ENCODE data around the gene CCDC93.
"Not testable (repeated sequence)": the region's sequence is repeated elsewhere in the genome, so short reads cannot be mapped to it uniquely, and the experiment has no call there.

The CCDC93 gene

DNA sequence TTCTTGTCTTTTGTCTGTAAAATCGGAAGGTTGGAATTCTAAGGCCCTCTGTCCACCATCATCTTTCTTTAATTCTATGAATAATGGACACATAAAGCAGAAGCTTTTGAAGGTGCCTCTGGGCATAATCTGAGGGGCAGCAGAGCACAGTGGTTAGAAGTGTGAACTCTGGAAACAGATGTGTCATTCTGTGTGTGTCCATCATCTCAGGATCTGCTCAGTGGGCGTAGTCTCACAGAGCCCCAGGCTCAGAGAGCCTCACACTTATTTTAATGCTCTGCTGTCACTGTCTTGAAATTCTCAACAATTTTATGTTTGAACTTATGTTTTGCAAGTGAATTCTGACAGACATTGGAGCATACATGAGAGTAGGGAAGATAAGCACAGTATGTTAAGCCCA, 31.0 kb upstream of the CCDC93 start:
- no peak for DNase-seq

DNA sequence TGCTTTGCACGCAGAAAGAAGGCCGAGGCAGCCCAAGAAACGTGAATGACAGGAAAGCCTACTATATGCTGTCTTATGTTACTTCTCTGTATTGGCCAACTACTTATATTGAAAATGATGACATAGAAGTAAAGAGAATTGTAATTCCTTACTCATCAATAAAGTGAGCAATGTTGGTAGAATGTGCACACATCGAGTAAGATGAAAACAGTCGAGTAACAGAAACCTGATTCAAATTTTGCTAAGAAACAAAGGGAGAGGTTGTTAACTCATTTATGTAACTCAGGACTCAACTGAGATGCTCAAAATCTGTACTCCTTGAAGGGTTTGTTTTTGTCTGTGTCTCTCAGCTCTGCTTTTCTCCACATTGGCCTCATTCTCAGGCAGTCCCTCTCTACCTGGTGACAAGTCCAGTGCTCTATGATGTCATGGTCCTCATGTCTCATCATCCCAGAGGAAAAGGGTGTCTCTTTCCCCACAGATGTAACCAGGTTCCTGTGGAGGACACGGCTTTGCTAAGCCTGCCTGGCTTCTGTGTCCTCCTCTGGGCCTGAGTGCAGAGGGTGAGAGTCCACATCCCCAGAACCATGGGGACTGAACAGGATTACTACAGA, 30.3 kb upstream of the CCDC93 start:
- no peak for DNase-seq

DNA sequence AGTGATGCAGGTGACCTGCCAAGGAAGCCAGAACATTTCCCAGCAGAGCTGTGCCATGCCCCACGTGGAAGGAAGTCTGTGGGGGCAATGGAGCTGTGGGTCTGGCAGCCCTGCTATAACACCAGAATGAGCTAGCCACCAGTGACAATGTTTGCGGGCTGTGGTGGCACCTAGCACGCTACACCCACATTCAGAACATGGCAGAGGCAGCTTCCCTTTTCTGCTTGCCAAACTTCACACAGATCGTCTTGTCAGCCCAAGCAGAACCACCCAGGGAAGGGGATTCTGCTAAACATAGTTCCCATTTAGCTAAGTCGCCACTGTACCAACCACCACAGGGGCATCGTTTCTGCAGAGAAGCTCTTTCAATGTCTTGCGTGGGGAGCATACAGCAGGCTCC, 27.0 kb upstream of the CCDC93 start:
- DNase-seq, result no peak

DNA sequence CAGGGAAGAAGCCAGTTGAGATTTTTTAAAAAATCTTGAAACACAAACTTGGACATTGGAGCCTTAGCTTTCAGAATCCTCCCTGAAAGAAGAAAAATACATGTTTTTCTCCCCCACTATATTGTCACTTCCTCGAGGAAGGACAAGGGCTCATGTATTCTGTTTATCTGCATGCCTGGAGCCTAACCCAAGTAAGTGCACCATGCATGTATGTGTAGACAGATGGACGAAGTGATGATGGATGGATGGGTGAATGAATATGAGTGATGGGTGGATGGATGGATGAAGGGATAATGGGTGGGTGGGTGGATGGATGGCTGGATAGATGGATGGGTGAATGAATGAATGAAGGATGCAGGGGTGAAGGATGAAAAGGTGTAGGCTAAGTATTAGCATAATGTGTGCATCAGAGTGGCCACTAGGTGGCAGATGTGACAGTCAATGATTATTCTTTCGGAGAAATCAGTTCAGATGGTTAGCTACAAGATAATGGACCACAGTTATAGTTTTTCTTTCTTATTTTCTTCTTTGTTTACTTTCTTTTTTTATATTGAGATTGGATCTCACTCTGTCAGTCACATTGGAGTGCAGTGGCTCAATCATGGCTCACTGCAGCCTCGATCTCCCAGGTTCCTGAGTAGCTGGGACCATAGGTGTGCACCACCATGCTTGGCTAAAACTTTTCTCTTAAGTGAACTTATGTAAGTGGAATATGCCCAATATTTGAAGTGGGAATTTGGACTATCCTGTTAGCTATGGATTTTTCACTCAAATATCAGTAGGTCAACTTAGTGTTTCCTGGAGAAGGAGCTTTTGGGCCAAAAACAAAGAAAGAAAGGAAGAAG, 18.5 kb upstream of the CCDC93 start:
- peak; percentile 5 to 9 for DNase-seq

DNA sequence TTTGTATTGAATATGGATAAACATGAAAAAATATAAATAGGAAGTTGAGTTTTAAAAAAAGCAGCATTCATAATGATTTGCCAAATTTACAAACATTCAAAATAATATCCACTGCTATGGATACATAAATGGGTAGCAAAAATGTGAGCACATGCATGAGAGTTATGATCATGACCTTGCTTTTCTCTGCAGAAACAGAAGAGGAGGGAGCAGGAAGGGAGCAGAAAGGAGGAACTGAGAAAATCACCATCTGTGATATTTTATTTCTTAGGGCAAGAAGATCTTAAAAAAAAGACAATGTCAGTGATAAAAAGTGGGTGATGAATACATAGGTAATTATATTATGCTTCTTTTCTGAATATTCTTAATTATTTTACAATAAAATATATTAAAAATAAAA, 17.7 kb upstream of the CCDC93 start:
- DNase-seq, result no peak

DNA sequence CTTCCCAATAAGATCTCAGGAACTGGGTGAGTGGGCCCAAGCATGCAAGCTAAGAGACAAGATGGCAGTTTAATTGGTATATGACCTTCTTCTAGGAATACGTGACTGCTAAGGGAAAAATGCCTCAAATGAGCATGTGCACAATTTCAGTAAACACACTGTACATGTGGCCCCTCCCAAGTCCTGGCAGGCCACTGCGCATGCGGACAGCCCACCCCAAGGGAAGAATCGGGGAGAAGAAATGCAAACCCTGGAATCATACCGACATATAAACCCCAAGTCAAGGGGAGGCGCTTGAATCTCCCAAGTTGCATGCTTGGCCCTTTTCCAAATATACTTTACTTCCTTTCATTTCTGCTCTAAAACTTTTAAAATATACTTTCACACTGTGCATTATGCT, 15.2 kb upstream of the CCDC93 start:
- no peak for DNase-seq

DNA sequence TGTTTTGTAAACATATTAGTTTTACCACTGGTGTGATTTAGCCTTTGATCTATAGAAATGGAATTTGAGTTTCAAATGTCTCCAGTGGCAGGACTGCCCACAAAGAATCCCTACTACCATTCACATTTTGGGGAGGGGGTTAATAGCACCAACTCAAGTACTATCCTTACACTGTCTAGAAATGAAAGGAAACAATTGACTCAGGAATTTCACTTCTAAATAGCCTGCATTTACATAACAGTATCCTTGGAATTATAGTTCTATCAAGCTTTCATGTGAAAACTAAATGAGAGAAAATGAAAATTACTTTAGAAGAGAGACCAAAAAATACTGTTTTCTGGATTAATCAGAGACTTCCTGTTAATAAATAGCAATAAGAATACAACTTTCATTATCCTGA, 7.5 kb upstream of the CCDC93 start:
- no peak for DNase-seq

DNA sequence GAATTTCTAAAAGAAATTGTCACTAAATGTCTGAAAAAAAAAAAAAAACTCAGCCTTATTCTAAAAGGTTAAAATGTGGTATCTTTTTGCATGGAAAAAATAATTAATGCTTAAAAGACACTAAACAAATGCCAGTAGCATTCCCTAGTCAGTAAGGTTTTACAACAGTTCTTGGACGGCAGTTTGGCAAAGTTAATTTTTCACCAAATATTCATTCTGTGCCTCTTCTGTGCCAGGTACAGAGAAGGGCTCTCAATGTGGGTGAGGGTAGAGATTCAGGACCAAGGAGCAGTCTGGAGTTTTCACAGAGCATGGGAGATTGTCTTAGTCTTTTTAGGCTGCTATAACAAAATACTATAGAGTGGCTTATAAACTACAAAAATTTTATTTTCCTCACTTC, 6.0 kb upstream of the CCDC93 start:
- DNase-seq, result no peak

DNA sequence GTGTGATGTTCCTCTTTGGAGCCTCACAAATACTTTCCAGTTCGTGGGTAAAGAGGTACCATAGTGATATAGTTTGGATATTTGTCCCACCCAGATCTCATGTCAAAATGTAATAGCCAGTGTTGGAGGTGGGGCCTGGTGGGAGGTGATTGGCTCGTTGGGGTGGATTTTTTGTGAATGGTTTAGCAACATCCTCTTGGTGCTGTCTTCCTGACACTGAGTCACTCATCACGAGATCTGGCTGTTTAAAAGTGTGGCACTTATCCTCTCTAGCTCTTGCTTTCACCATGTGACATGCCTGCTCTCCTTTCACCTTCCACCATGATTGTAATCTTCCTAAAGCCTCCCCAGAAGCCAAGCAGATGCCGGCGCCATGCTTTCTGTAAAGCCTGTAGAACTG, 3.0 kb upstream of the CCDC93 start:
- peak in 1 of 2 experiments; percentile 15 for DNase-seq

DNA sequence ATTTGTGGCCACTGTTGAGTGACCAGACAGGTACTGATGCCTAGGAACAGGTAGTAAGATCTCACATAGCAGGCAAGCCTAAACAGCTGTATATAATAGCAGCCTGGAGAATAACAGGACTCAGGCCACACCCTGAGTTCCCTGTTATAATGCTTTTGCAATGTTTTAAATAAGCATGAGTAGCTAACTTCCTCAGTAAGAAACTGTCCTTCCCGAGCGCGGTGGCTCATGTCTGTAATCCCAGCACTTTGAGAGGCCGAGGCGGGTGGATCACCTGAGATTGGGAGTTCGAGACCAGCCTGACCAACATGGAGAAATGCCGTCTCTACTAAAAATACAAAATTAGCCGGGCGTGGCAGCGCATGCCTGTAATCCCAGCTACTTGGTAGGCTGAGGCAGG, 1.9 kb upstream of the CCDC93 start:
- not testable (repeated sequence) for DNase-seq

DNA sequence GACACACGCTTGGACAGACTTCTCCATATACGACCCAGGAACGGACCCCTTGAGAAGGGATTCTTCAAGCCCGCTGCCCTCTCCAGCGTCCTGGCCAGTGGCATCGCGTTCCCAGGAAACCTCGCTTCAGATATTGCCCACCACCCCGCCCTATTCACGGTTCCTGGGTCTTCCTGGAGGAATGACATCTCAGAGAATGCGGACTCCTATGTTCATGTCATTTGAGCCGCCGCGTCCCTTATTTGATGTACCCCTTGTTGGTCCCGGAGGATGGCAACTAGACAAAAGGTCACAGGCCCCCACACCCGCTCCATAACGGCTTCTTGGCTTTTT, 588 bp upstream of the CCDC93 start:
- peak in 1 of 2 experiments; percentile 2 for DNase-seq

DNA sequence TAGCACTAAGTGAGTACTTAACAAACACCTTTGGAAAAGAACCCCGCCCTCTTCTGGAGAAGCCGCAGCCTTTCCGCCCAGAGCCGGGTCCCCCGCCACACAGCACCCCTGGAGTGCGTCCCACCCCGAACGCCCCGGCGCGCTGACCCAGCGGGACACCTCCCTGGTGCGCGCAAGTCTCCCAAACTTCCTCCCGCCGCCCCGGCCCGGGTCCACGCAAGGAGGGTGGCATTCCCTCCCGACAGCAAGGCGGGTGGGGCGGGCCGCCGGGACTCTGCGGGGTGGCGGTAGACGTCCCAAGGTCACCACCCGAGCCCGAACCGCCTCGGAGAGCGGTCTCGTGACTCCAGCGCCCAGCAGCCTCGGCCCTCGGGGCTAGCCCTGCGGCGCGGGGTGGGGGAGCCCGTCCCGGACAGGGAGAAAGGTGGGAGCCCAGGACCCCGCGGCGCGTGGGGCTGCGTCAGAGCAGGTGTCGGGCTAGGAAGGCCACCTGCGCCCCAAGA, 598 bp downstream of the CCDC93 start:
- DNase-seq, result peak; percentile 12 to 28

DNA sequence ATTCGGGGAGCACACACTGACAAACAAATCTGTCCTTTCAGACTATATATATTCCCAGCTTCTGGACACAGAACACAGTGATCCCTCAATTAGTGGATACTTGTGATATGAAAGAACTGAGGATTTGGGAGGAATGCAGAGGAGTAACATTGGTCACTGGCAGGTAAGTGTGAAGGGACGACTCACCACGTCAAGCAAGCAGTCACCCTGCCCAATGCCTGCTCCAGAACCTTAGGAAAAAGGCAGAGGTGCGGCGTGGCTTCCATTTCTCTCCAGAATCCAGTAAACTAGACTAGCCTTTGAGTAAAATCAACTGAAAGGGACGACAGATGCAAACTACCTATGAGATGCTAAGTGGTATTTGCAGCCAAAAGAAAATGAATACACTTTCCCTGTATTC, 1.1 kb downstream of the CCDC93 start:
- DNase-seq, result no peak

DNA sequence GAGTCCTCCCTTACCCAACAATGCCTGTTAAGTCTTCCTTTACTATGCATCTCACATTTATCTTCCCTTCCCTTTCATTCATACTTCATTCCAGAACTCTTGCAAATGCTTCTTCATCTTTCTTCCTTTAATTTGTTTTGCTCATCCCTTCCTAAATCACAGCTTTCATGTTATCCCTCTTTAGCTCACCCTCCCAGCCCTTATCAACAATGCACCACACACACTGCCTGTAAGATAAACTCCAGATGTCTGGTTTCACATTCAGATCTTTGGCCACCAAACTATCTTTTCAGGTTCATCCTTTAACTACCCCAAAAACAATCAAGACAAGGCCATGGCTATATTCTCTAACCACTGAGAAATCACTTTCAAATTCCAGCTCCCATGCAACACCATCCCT, 3.4 kb downstream of the CCDC93 start:
- DNase-seq, result no peak

DNA sequence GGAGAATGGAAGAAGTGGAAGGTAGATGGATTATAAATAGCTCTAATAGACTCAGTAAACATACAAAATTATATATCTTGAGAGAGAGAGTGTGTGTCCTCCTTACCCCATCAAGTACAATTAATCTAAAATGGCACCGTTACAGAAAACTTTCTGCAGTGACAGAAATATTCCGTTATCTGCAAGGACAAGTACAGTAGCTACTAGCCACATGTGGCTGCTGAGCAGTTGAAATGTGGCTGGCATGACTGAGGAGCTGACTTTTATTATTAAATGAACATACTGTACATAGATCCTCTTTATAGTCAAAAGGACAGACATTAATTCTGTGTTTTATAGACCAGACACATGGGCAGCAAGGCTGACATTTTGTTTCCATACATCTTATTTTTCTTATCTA, 7.0 kb downstream of the CCDC93 start:
- DNase-seq, result no peak

DNA sequence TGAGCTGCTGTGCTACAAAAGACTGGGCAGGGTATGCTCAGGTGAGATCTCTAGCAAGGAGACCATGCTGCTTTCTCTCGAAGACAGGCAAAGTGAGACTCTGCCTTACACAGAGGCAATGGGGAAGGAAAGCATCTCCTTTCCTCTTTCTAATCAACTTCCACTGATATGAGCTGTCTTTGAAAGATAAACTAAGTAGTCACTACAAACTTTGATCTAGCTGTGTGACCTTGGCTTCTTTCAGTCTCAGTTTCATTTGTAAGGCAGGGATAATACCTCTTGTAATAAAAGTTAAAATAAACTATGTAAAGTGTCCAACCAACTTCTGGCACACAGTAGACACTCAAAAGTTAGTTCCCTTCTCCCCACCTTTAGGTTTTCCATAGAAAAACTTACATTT, 7.5 kb downstream of the CCDC93 start:
- DNase-seq, result no peak

DNA sequence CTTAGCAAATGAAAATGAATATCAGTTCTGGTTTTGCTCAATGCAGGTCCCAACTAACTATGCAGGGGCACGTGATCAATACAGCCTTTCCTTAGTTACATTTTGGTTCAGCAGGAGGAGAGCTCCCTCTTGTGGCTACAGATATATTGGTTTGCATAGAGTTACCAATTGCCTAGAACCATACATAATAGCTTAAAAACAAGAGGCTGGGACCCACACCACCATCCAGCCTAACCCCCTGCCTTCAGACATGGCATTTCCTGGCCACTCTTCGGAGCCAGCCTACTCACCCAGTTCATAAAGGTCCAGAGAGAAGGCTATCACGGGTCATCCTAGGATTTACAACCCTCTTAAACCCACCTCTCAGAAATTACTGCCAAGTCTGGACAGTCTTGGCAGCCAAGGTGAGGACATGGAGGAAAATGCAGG, 10.5 kb downstream of the CCDC93 start:
- DNase-seq, result peak; percentile 1 to 23

DNA sequence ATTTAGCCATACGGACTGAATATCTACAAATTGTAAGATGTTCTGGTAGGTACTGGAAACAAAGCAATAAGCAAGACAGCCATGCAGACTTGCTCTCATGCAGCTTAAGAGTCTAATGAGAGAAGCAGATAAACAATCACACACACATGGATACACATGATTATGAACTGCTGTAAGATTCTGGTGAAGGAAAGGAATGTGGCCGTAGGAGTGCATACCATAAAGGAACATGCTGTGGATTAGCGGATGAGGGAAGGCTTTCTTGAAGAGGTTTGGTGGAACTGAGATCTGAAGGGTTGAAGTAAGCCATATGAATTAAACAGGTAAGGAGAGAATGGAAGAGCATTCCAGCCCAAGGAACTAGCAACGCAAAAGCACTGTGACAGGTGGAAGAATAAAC, 13.8 kb downstream of the CCDC93 start:
- DNase-seq, result no peak

DNA sequence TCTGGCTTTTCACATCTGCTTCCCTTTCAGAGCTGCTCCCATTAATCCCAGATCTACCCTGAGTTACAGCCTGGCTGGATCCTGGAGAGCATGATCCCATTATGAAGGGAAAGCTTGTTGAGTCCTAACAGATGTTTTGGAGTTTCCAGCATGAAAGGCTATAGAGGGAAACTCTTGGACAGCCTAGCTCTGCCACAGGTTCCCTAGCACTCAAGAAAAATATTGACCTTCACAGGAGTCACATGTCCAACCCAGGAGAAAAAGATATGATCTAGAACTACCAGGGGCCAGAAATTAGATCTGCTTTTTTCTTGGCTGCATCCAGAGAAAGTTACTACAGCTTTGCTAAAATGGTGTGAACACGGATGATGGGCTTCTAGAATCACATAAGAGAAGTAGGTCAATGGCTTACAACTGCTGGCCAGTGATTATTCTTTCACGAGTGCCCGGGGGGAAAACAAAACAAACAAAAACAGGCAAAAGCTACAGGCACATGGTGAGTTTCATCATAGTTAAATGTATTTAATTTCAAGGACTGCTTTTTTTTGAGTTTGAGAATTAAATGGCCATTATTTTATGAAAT, 15.9 kb downstream of the CCDC93 start:
- no peak for DNase-seq

DNA sequence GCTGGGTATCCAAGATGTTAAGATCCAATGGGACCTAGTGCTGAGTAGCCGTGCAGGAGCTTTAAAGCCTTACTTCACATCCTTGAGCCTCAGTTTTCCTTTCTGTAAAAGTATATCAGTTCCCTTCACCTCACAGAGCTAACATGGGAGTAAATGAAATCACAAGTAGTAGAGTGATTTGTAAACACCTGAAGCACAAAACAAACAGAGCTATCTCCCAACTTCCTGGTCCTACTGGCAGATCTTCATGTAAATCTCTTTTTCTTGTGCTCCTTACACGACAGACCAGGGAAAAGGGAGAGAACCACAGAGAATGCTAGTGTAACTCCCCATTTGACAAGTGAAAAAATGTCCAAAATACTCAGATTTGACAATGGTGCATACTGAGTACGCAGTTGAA, 17.3 kb downstream of the CCDC93 start:
- DNase-seq, result no peak

DNA sequence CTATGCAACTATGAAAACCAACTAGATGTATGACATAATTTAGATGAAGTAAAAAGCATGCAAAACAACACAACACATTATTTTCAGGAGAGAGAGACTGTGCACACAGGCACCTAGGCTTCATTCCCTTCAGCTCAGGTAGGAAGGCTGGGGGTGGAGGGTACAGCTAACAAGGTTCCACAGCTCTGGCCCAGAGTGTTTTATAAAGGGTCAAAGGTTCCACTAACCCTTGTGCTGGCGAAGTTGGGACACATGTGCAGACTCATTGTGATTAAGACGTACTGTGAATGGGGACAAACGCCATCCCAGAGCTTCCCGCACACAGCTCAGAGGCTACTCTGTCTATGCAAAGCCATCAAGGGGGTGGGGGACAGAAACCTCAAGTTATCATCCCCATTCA, 19.1 kb downstream of the CCDC93 start:
- no peak for DNase-seq

DNA sequence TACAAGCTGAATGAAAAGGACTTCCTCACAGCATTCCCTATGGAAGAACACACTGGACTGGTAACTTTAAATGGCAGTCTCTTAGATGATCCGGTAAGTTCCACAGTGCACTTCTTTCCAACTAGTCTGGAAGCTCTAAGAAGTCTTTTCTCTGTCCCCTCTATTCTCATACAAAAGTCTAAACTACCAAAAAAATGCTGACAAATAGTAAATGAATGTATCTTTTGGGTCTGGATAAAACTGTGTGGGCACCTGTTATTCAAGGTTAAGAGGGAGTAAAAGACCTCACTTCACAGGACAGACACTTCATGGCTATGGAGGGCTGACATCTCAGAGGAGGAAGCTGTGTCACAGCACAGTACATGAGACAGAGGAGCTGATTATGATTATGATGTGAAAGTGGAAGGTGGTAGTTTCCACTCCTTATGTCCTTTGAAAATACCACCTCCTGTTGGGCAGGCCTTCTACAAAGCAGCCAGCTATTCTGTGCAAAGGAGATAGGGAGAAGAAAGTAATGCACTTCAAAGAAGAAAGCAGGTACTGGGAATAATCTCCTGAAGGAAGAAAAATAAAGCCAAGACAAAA, 23.9 kb downstream of the CCDC93 start:
- DNase-seq, result no peak

DNA sequence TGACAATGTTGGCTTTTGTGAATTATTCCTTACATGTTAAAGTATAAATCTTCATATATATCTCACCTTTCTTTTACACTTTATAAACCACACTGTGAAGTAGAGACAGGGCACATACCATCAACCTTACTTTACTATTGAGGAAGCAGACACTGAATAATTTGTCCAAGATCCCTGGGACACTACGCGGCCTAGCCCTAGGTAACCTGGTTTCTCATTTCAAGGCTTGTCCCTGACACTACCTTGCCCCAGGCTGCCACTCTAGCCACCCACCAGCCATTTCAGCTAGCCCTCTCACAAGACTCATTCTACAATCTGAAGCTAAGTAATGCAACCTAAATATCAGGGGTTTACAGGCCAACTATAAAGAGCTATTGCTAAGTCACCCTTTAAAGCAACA, 26.7 kb downstream of the CCDC93 start:
- no peak for DNase-seq

DNA sequence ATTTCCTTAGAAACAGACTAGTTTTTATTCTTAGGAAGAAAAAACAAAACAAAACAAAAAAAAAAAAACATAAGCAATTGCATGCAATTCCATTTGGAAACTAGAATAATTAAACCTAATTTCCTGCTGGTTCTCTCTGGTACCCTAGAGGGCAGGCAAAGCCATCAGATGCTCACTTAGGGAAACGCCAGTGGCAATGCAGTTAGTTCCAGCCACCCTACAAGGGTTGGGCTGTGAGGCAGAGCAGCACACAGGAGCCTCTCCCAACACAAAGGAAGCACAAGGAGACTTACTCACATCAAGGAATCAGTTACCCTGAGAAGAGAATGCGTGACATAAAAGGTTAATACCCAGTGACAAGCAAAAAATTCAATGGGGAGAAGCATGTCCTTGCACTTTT, 28.8 kb downstream of the CCDC93 start:
- DNase-seq, result no peak
